HG03095 (cell line): ENCODE results near the gene CDC42SE2.
"Not testable (repeated sequence)": the region's sequence is repeated elsewhere in the genome, so short reads cannot be mapped to it uniquely, and the experiment has no call there.

ENCODE experiments used
- ATAC-seq: cut with Tn5 transposase; IDR thresholded peaks from one replicate; pipeline ENCODE4 v1.9.1; 2021; ENCODE audit warnings: moderate library complexity; ENCODE audit not compliant: unreplicated experiment

The CDC42SE2 gene

GRCh38 chr5:131386124-131386523, 122.3 kb downstream of the CDC42SE2 start:
- no peak for ATAC-seq

- no peak for ATAC-seq
These were observed 122.9 kb downstream of the CDC42SE2 start for GRCh38 chr5:131386779-131387178.

- no peak for ATAC-seq
These were observed 123.4 kb downstream of the CDC42SE2 start for GRCh38 chr5:131387255-131387654.

GRCh38 chr5:131389096-131389868, 125.4 kb downstream of the CDC42SE2 start:
- ATAC-seq: no peak

- no peak for ATAC-seq
These were observed 126.0 kb downstream of the CDC42SE2 start for GRCh38 chr5:131389869-131390265.

GRCh38 chr5:131392466-131393095, 128.7 kb downstream of the CDC42SE2 start:
- no peak for ATAC-seq

GRCh38 chr5:131393498-131393968, 129.7 kb downstream of the CDC42SE2 start:
- no peak for ATAC-seq

GRCh38 chr5:131394128-131394527, 130.3 kb downstream of the CDC42SE2 start:
- peak; percentile 41 for ATAC-seq

- ATAC-seq: peak; percentile 83
These were observed 132.2 kb downstream of the CDC42SE2 start for GRCh38 chr5:131396015-131396414.

GRCh38 chr5:131396630-131397273, 132.9 kb downstream of the CDC42SE2 start:
- no peak for ATAC-seq

- ATAC-seq: not testable (repeated sequence)
These were observed 135.2 kb downstream of the CDC42SE2 start for GRCh38 chr5:131399007-131399406.

- no peak for ATAC-seq
These were observed 136.7 kb downstream of the CDC42SE2 start for GRCh38 chr5:131400585-131400984.

GRCh38 chr5:131405674-131406073, 141.8 kb downstream of the CDC42SE2 start:
- ATAC-seq: no peak

GRCh38 chr5:131406076-131406475, 142.2 kb downstream of the CDC42SE2 start:
- no peak for ATAC-seq

- no peak for ATAC-seq
These were observed 143.3 kb downstream of the CDC42SE2 start for GRCh38 chr5:131406975-131407638.

GRCh38 chr5:131413605-131414559, 150.0 kb downstream of the CDC42SE2 start:
- peak; percentile 61 for ATAC-seq

GRCh38 chr5:131416729-131417128, 152.9 kb downstream of the CDC42SE2 start:
- ATAC-seq: peak; percentile 58

GRCh38 chr5:131417240-131417869, 153.5 kb downstream of the CDC42SE2 start:
- ATAC-seq: no peak

- ATAC-seq: no peak
These were observed 155.0 kb downstream of the CDC42SE2 start for GRCh38 chr5:131418846-131419245.

- ATAC-seq: no peak
These were observed 156.0 kb downstream of the CDC42SE2 start for GRCh38 chr5:131419877-131420276.
